ENCODE results near the gene RGS8.

DNA sequence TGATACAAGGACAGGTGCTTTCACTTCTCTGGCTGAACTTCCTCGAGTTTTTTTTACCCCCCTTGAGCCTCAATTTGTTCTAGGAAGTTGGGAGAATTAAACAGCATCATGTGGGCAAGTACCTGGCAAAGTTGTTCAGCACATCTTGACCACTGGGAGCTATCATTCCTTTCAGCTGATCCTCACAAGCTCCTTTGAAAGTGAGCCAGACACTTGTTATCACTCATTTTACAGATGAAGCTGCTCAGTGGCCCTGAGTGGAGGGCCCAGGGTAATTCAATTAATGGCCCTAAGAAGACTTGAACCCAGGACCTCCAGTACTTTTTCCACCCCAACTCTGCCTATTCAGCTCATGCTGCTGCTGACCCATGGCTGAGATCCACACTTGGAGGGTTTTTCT is 2.0 kb downstream of the RGS8 start:
- TF ChIP-seq L3MBTL2 (conservative IDR thresholded peaks at IDR 0.05), result no peak
- no peak for TF ChIP-seq LEF1 (IDR thresholded peaks at IDR 0.05; ENCODE audit: borderline replicate concordance)
- no peak for TF ChIP-seq SUZ12 (IDR thresholded peaks at IDR 0.05)
- TF ChIP-seq CTBP1 (IDR thresholded peaks at IDR 0.05; ENCODE audit: borderline replicate concordance), result no peak
- TF ChIP-seq FOXK2 (IDR thresholded peaks at IDR 0.05), result no peak
- TF ChIP-seq BHLHE40 (IDR thresholded peaks at IDR 0.05; ENCODE audit: borderline replicate concordance), result no peak
- no peak for TF ChIP-seq ELF4 (IDR thresholded peaks at IDR 0.05)
- no peak for TF ChIP-seq ARNT (IDR thresholded peaks at IDR 0.05)

Measured in HEK293T (cell line).